ENCODE results near the gene SPHK2.
"Not testable (repeated sequence)": the region's sequence is repeated elsewhere in the genome, so short reads cannot be mapped to it uniquely, and the experiment has no call there.

SPHK2 gene

GRCh38 chr19:48661711-48662090 lies 42.4 kb downstream of the SPHK2 start:
- DNase-seq, result no peak

- DNase-seq, result no peak
Measured at GRCh38 chr19:48663667-48664066, 44.4 kb downstream of the SPHK2 start.

- DNase-seq, result no peak
Measured at GRCh38 chr19:48664476-48664875, 45.2 kb downstream of the SPHK2 start.

- no peak for DNase-seq
Measured at GRCh38 chr19:48665786-48666185, 46.5 kb downstream of the SPHK2 start.

GRCh38 chr19:48668332-48668731 lies 49.0 kb downstream of the SPHK2 start:
- no peak for DNase-seq

GRCh38 chr19:48668761-48669160 lies 49.5 kb downstream of the SPHK2 start:
- DNase-seq, result no peak

- no peak for DNase-seq
Measured at GRCh38 chr19:48669903-48670668, 50.8 kb downstream of the SPHK2 start.

- DNase-seq, result no peak
Measured at GRCh38 chr19:48670699-48671445, 51.6 kb downstream of the SPHK2 start.

- DNase-seq, result no peak
Measured at GRCh38 chr19:48671446-48671995, 52.2 kb downstream of the SPHK2 start.

GRCh38 chr19:48672994-48673393 lies 53.7 kb downstream of the SPHK2 start, which contains the start of gene NTN5:
Gene NTN5, minus strand, starts transcription at chr19:48673017. Its CDS starts 2,031 bp downstream, at chr19:48670986.
- no peak for DNase-seq

- no peak for DNase-seq
Measured at GRCh38 chr19:48673436-48674100, 54.3 kb downstream of the SPHK2 start.

- no peak for DNase-seq
Measured at GRCh38 chr19:48674216-48674809, 55.0 kb downstream of the SPHK2 start.

GRCh38 chr19:48674921-48675824 lies 55.9 kb downstream of the SPHK2 start:
- DNase-seq, result peak; percentile 13 to 66

- no peak for DNase-seq
Measured at GRCh38 chr19:48676487-48676886, 57.2 kb downstream of the SPHK2 start.

- no peak for DNase-seq
Measured at GRCh38 chr19:48676887-48677286, 57.6 kb downstream of the SPHK2 start.

GRCh38 chr19:48678201-48678600 lies 58.9 kb downstream of the SPHK2 start:
- DNase-seq, result no peak

- not testable (repeated sequence) for DNase-seq
Measured at GRCh38 chr19:48680006-48680405, 60.7 kb downstream of the SPHK2 start.
